NCI-H446 (cell line): ENCODE results near the gene PWWP2B.

Experiments used
- DNase-seq, 2 experiments: peaks; one replicate each; lab custom pipeline; 2025; lab: John Stamatoyannopoulos, UW

The PWWP2B gene

DNA sequence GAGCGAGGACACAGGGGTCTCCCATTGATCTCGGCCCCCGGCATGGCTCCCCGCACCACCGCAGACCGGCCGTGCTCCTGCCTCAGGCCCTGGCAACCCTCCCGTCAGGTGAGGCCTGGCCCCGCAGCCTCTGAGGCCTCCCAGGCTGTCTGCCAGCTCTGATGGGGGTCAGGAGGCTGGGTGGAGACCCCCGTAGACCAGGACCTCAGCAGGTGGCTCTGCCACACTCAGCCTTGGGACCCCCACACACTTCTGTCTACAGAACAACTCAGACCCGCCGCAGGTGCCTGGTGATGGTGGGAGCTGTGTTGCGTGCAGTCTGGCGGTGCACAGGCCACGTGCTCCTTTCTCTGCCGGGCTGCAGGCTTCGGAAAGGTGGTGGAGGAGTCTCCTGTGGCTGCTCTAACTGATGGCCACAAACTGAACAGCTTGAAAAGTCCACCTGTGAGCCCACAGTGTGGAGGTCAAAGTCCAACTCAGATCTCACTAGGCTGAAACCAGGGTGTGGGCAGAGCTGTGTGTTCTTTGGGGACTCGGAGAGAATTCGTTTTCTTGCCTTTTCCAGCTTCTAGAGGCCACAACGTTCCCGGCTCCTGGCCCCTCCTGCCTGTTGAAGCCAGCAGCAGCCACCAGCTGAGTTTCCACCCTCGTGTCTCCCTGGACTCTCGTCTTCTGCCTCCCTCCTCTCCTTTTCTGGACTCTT lies 62.5 kb downstream of the PWWP2B start:
- DNase-seq: no peak

DNA sequence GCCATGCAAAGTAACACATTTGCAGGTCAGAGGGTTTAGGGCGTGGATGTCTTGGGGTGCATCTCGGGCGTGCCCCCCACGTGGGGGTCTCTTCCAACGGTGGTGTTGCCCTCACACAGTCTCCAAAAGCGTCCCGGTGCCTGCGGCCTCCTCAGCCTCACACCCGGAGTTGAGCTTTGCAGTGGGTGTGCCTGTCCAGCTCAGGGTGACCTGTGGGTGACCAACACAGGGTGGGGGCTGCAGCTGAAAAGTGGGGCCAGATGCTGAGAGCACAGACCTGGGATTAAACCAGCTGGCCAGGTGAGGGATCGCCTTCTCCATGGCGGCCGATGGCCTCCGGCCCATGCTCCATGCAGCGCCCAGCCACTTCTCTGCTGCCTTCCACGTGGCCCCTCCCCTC lies 63.1 kb downstream of the PWWP2B start:
- DNase-seq: no peak

DNA sequence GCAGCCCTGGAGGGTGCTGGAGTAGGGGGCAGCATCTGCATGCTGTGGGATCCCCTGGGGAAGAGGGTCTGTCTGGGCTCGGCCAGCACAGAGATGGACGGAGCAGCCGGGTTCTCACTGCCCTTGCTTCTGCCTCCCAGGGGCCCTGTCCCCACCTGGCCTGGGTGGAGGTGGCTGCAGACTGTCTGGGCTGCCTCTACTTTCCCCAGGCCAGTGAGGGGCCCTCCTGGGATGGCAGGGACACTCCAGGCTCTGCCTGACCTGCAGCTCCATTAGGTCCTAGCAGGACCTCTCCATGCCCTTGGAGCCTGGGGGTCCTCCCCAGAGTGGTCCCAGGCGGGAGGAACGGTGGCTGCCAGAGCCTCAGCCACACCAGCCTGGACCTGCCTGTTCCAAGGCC lies 63.7 kb downstream of the PWWP2B start:
- DNase-seq: no peak

DNA sequence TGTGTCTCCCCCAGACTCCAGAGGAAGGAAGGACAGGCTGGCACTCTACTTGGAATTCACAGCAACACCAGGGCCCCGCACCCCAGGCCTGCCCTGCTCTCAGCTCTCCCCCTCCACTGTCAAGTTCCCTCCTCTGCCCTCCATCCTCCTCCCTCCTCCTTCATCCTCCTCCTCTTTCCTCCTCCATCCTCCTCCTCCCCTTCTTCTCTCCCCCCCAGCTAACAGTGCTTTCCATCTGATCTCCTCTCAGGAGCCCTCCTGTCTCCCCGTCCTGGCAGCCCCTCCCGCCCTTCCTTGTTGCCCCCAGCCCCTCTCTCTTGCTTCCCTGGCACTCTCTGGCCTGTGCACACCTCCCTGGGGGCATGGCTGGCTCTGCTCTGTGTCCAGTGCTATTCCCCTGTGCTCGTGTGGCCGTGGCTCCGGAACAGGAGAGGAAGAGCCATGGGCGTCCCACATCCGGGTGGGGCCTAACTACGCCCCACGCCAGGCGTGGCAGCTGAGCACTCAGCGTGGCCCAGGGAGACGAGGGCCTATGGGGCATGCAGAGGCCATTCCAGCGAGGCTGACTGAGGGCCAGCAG lies 64.2 kb downstream of the PWWP2B start:
- no peak for DNase-seq

DNA sequence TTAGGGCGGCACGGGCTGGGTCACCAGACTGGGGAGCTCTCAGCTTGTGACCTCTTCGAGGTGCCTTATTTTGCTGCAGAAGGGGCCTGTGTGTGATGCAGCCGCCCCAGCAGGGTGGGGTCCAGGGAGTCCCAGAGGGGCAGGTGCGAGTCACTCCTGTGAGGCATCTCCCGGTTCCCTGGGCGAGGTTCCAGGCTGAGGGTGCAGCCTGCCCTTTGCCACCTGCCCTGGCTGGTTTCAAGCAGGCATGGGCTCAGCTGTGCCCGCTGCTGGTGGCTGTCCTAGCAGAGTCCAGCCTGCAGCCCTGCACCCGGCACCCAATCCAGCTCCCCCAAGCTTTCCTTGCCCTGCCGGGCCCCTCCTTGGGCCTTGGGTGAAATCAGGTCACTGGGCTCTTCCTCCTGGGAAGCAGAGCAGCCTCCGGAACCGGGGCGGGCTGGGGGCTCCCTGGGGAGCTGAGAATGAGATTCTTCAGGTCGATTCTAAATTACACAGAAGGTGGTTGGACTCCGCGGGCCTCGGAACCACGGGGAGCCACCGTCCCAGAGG lies 64.8 kb downstream of the PWWP2B start:
- DNase-seq: no peak

DNA sequence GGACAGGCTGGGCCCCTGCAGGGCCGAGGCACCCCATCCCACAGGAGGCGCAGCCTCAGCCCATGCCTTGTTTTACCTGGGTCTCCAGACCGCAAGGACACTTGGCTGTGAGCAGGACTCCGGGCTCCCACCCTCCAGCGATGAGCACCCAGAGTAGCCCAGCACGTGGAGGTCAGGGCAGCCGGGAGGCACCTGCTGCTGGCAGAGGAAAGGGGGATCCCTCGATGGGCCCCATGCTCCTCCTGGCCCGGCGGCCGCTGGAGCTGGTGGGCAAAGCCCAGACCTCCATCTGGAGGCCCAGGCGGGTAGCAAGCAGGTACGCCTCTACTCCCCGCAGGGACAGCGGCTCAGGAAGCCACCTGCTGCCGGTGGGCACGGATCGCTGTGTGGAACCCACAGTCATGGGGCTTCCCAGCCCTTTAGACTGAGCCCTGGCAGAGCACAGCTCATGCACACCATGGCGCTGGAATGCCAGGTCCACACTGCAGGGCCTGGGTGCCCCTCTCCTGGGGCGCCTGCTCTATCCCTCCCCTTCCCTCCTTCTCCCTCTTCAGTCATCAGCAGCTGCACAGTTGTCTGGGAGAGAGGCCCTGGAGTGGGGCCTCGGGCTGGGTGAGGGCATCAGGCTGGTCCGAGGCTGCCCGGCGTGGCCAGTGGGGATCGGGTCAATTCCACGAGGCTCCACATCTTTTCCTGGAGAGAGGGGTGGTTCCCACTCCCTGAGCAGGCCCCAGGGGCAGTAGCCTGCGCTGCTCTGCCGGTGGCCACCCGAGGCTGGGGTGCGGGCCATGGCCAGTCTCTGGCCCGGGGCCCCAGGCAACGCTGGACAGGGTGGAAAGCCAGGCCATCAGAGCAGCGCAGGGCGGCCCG lies 65.7 kb downstream of the PWWP2B start:
- no peak for DNase-seq

DNA sequence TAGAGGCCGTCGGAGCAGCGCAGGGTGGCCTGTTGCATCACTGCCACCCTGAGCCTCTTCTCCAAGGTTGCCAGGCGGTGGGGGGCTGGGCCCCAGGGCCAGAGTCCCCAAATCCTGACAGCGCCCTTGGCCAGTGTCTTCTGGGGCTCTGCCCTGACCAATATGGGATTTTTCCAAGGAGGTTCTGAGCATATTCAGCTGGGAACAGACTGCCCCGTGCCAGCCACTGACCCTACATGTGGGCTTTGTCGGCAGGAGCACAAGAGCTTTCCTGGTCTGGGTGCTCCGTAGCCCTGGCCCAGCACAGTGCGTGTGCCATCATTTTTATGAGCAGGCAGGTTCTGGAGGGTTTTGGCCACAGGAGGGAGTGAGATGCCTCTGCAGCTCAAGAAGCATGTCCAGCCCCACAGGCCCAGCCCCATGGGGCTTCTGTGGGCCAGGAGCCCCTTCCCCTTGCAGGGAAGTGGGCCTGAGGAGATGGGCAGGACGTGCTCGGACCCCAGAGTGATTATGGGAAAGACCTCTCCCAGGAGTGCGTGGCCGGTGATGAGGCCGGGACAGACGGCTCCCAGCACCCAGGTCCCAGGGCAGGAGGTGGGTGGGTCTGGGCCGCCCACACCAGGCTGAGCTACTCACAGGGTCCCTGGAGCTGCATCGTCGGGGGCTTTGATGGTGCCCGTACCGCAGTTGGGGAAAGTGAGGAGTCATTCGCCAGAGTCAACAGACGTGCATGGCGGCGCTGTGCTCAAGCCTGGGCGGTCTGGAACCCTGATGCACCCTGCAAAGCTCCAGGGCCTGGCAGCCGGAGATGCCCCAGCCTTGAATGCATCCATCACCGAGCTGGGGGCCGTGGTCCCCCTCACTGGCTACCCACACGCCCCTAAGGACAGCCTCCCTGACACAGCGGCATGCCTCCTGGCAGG lies 66.6 kb downstream of the PWWP2B start:
- no peak for DNase-seq

DNA sequence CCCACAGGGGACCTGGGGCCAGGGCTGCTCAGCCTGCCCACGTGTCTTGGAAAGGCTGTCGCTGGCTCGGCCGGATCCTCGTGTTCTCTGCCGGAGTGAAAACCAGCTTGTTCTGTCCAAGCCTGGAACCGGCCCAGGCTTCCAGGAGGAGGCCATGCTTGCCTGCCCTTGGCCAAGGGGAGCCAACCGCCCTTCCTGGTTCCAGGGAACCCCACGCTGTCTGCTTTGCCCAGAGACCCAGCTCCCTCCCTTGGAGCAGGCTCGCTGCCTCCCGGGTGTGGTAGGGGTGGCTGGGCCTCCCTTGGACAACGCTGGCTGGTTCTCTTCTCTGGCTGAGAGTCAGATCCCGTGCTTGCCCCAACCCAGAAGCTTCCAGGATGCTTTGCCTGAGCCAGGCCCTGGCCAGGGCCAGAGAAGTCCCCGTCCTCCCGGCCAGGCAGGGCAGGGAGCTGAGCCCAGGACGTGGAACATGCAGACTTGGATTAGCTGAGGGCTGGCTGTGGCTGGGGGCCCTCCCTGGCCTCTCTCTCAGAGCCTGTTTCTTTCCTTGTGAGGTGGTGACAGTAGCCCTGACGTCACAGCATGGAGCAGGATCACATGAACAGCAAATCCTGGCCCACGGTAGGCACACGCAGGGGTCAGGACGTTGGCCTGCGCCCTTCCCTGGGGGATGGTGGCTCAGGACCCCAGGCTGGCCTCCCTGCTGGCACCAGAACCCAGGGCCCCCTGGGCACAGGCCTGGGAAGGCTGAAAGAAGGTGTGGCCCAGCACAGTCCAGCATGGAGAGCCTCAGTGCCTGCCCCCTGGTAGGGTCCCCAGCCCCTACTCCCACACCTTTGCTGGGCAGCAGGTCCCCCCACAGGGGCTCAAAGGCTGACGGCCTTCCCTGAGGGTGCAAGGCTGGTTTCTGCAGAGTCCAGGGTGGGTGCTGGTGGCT lies 67.5 kb downstream of the PWWP2B start:
- peak in 1 of 2 experiments; percentile 37 for DNase-seq

DNA sequence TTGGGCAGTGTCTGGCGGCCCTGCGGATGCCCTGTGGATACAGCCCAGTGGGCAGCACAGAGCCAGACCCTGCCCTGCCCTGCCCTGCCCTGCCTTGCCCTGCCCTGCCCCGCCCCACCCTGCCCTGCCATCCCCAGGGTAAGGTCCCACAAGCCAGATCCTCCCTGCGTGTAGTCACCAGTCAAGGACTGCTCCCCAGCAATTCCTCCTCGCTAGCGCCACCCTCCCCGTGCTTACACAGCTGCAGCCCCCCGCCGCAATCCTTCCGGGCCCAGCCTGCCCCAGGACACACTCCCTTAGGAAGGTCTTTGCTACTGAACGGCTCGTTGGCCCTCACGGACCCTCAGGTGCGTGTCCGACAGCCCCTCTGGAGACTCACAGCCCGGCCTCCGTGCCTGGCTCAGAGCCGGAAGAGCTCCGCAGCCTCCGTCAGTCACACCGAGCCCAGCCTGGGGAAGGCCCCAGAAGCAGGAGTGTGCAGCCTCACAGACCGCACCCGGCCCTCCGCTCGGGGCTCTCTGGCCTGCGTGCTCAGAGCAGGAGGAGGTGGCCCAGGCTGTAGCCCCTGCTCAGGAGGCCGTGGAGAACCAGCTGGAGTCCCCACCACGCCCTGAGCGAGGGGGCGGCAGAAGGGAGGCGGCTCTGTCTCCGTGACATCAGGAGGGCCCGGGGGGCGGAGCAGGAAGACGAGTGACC lies 68.3 kb downstream of the PWWP2B start:
- DNase-seq: no peak

DNA sequence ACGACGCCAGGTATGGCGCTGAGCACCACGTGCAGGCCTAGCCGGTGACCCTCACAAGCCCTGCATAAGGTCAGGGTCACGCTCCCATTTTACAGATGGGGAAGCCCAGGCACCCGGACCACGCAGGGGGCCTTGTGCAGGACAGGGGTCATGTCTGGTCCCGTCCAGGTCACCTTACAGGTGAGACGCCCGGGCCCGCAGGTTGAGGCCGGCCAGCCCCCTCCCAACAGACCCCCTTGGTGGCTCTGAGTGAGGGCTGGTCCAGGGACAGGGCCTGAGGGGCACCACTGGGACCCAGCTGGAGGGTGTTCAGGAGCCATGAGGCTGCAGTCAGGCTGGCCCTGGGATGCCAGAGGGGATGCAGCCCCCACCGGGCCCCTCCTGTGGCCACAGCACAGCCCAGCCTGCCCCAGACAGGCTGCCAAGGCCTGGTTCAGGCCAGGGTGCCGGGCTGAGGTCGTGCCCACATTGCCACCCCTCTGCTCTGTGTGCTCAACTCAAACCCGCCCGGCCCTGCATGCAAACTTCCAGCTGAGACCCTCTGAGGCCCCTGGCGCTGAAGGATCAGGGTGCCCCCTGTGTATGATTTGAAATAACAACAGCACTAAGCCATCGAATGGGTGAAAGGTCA lies 69.0 kb downstream of the PWWP2B start:
- DNase-seq: no peak

DNA sequence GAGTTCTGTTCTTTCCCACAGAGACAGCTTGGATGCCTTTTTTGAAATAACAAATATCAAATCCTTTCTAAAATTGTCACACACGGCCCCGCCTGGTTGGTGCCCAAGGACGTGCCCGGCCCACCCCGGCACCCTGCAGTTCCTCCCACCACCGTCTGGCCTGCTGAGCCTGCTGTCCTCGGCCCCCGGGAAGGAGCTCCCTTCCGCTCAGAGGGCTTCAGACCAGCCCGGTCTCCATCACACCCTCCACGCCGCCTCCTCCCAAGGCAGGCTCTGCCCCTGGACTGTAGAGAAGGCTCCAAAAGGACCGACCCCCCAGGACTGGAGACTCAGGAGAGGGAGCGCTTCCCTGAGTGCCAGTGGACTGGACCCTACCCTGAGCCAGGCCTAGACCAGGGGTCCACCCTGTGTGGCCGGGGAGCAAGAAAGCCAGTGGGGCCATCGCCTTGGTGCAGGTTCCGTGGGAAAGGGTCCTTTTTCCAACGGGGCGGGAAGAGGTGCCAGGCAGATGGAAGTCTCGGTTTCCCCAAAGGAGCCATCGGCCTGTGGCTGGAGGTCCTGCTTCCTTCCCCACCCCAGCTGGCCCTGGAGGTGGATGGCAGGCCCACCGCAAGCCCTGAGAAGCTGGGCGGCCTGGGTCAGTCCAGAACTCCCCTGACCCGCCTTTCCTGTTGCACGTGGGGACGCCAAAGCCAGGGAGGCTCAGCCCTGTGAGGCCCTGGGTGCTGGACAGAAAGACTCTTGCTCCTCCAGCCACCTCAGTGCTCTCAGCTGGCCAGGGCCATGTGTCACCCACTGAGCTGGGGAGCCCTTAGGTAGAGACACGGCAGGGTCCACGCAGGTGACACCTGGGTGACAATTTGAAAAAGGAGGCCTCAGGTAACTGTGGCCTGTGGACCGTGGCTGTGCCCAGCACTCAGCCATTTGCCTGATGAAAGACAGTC lies 69.8 kb downstream of the PWWP2B start:
- DNase-seq: no peak
